ENCODE results near the gene RALGPS1. TPM values are rescaled to one million over a fixed set of nuclear protein-coding genes. Genes with fewer than 3 reads are reported as not detected.
A peak's percentile ranks its signal among the peaks of the same experiment; 100 is the strongest.

Gene RALGPS1
- total RNA-seq, 1 experiment from 2014 or later, result 3.3 TPM

DNA sequence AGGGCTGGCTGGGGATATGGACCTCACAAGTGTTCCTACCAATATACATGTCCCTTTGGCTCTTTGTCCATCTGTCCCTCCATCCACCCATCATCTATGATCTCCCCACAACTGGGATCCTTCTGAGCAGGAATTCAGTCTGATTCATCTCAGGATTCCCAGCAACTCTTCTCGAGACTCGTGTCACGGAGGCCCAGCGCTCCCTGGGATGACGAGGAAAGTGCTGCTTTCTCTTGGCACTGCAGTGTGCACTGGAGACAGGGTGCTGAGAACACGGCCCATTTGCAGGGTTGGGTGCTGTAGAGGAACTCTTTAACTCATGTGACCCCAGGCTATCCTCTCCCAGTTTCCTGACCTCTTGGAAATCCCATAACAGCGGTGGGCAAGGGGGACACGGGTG is 135.0 kb downstream of the RALGPS1 start:
- DNase-seq (ENCODE audit: extremely low read depth, low read depth), result peak; percentile 49

DNA sequence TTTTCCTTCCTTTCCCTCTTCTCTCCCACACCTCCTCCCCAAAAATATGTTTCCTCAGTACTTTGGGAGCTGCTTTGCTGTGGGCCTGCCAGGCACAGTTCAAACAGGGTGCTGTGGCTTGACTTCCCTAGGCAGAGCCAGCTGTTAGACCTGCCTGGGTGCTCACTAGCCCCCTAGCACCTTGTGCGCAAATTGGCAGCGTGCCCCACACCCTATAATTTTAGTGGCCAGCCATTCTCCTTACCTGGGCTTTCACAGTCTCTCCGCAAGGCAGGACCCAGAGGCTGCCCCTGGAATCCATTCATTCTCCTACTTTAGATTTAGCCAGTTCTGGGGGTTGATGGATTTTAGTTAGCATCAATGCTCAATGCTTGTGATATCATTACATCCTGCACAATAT is 135.6 kb downstream of the RALGPS1 start:
- no peak for DNase-seq (ENCODE audit: extremely low read depth, low read depth)

DNA sequence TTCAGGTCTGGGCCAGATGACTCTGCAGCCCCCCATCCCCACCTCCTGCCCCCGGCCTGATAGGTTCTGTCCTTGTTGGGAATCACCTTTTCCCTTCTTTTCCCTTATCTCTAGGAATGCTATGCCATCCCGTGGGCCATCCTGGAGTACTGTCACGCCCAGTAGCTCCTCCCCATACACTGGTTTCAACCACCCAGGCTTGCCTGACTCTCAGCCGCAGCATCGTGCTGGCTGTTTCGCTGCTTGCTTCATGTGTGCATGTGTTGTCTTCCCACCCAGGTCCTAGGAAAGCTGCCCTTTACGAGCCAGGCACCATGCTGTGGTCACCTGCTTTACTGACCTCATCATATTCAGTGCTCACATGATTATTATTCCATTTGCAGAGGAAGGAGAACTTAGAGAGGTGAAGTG is 136.0 kb downstream of the RALGPS1 start:
- DNase-seq (ENCODE audit: extremely low read depth, low read depth), result no peak

GRCh38 chr9:127051881-127052595 is 137.5 kb downstream of the RALGPS1 start:
- no peak for DNase-seq (ENCODE audit: extremely low read depth, low read depth)

DNA sequence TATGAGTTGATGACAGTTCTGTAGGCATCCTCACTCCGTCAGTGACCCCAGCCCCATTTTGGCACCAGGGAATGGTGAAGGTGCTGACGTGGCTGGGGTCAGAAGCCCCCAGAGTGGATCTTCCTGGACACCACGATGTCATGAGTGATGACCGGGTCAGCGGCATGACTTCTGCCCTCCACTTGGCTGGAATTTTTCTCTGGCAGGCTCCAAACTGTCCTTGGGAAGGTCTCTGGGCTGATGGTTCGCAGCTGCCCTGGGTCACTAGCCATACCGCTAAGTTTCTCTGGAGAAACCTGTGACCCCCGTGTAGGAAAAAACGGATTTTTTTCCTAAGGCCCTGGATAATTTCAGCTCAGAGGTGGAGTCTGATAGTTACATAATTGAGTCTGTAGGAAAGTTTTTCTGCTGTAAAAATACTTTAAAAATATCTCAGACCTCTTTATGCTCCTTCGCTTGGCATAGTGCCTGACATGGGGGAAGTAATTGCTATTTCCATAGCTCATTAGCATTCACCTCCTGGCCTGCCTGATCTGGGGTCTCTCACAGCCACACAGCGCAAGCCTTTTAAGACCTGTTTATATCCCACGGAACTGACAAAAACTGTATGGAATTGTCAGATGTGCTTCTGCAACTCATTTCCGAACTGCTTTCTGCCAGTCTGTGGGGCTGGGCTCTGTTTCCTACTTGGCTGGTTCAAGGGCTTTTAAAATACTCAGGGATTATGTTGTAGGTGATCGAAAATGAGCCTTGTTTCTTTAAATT is 138.7 kb downstream of the RALGPS1 start:
- no peak for DNase-seq (ENCODE audit: extremely low read depth, low read depth)

- no peak for DNase-seq (ENCODE audit: extremely low read depth, low read depth)
Observed at GRCh38 chr9:127053960-127054359, 139.4 kb downstream of the RALGPS1 start.

- DNase-seq (ENCODE audit: extremely low read depth, low read depth), result no peak
Observed at GRCh38 chr9:127055745-127056402, 141.3 kb downstream of the RALGPS1 start.

DNA sequence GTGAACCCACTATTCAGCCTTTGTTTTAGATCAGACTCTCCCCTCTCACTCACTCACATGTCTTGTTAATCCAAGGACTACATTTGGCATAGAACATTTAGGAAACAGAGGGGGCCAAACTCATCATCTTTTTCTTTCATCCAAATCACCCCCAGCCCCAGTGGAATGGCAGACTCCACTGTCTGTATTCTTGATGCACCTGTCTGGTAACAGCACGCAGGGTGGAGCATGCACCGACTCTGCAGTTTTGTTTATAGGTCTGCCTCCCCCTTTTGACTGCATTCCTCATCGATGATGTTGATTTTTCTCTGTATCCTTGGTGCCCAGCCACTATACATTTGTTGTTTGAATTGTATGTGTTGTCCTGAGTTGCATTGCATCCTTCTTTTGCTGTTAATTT is 141.9 kb downstream of the RALGPS1 start:
- no peak for DNase-seq (ENCODE audit: extremely low read depth, low read depth)

- no peak for DNase-seq (ENCODE audit: extremely low read depth, low read depth)
Observed at GRCh38 chr9:127058011-127058644, 143.5 kb downstream of the RALGPS1 start.

- no peak for DNase-seq (ENCODE audit: extremely low read depth, low read depth)
Observed at GRCh38 chr9:127058645-127059021, 144.1 kb downstream of the RALGPS1 start.

- no peak for DNase-seq (ENCODE audit: extremely low read depth, low read depth)
Observed at GRCh38 chr9:127059030-127059429, 144.4 kb downstream of the RALGPS1 start.

DNA sequence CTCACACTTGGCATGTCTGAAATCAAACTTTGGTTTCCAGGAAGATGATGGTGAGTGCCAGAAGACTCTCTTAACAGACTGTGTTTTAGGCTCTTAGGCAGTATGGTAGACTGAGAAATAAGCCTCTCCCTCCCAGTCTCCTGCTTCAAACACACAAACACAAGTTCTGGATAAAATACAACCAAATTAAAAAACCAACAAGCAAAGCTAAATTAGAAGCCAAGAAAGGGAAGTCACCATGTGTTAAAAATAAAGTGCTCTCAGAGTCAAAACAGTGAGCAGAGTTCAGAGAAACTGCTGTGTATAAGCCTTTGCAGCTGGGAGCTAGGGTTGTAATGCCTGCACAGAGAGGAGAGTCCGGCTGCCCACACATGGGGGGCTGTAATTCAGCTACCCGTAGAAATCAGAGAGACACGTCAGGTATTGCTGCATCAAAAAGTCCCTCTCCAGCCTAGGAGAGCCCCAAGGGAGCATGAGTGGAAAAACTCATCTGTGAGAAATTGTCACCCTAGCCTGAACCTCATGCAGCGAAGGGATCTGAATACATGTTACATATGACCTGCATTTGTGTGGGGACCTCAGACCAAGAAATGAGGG is 145.3 kb downstream of the RALGPS1 start:
- DNase-seq (ENCODE audit: extremely low read depth, low read depth), result no peak

DNA sequence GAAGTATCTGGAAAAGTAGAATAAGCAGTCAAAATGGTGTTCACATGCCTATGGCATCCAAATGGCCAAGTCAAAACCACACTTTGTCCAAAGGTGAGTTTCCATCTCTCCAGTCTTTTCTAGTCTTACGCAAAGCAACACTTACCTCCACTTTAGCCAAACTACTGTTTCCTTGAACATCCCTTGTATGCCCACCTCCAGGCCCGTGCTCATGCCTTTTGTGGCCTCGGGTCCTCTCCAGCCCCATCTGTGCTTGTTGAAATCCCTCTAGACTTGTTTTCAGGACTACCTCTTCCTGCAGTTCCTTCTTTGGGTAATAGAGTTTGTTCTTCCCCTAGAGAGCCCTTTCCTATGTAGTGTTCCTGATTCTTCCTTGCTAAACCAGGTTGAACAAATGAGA is 146.8 kb downstream of the RALGPS1 start:
- no peak for DNase-seq (ENCODE audit: extremely low read depth, low read depth)

DNA sequence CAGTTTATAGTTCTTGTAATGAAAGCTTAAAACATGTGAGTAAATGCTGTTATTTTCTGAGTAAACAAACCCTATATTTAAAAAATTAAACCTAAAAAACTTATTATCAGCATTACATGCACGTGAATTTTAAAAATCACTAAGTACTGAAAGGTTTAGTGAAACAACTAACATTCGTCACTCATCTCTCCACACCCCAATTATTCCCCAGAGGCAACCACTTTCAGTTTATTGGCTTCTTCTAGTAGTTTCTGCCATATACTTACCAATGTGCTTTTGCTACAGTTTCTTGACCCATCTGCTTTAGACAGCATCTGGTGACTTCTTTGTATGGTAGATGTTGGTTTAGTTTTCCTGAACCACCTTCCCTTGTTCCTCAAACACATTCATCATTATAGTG is 149.8 kb downstream of the RALGPS1 start:
- no peak for DNase-seq (ENCODE audit: extremely low read depth, low read depth)

DNA sequence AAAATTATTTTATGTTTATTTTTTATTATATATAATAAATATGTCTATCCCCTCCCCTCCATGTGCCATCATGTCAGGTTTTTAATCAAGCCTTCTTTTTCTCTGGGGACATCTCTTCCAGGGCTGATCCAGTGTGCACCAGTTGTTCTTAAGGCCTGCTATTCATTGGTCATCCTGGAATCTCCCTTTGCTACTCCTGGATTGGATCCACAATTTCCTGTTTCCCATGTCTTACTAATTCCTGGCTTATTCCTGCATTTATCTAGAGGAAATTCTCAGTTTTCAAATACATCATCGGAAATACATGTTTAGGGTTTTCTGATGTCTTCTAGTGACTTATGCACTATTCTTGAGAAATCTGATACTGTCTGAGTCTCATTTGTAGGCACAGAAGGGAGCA is 151.0 kb downstream of the RALGPS1 start:
- DNase-seq (ENCODE audit: extremely low read depth, low read depth), result no peak

GRCh38 chr9:127066060-127066850 is 151.7 kb downstream of the RALGPS1 start:
- DNase-seq (ENCODE audit: extremely low read depth, low read depth), result no peak

DNA sequence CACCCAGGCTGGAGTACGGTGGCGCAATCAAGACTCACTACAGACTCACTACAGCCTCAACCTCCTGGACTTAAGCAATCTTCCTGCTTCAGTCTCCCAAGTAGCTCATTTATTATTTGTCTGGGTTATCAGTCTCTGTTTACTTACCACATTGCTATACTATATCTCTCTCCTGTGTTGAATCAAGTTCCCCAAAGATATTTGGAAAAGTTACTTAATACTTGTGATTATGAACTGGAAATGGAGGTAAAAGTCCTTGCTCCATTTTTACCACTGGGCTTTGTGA is 152.2 kb downstream of the RALGPS1 start:
- DNase-seq (ENCODE audit: extremely low read depth, low read depth), result no peak

DNA sequence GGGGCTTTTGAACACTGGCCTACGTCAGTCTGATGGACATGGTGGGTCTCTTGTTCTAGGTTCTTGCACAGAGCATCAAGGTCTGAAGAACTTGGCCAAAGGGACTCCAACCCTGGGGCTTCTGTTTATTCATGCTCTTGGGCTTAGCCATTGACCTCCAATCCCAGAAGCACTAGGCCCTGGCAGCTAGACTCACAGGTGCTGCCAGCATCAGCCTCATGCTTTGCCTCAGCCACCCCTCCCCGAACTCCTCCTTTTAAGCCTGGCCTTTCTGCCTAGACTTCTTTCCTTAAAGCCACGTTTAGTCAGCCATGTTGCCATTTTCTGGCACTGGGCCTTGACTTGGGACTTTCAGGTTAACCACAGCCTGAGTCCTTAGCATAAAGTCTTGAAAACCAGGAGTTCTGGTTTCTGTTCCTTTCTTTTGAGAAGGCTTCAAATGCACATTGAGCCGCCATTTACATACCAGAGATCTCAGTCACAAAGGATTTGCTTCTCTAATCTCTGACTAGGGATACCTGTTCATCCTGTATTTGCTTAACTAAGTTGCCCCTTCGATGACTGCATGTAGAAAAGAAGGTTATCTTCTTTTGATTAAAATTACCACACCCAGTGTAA is 153.1 kb downstream of the RALGPS1 start:
- no peak for DNase-seq (ENCODE audit: extremely low read depth, low read depth)

- DNase-seq (ENCODE audit: extremely low read depth, low read depth), result no peak
Observed at GRCh38 chr9:127074561-127075548, 160.3 kb downstream of the RALGPS1 start.

Measured in NCI-H460 (cell line).